ENCODE results near the gene CD72.
A peak's percentile ranks its signal among the peaks of the same experiment; 100 is the strongest.
"Not testable (repeated sequence)": the region's sequence is repeated elsewhere in the genome, so short reads cannot be mapped to it uniquely, and the experiment has no call there.

CD72 gene

GRCh38 chr9:35583521-35583920 is 34.7 kb downstream of the CD72 start:
- DNase-seq: not testable (repeated sequence)

DNA sequence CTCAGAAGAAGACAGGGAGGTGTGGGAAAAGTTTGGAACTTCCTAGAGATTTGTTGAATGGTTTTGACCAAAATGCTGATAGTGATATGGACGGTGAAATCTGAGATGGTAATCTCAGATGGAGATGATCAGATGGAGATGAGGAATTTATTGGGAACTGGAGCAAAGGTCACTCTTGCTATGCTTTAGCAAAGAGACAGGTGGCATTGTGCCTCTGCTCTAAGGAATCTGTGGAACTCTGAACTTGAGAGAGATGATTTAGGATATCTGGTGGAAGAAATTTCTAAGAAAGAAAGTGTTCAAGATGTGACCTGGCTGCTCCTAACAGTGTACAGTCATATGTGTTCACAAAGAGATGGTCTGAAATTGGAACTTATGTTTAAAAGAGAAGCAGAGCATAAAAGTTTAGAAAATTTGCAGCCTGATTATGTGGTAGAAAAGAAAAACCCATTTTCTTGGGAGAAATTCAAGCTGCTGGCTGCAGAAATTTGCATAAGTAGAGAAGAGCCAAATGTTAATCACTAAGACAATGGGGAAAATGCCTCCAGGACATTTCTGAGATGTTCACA is 38.5 kb downstream of the CD72 start:
- not testable (repeated sequence) for DNase-seq

GRCh38 chr9:35579130-35579529 is 39.1 kb downstream of the CD72 start:
- peak; percentile 54 for DNase-seq

DNA sequence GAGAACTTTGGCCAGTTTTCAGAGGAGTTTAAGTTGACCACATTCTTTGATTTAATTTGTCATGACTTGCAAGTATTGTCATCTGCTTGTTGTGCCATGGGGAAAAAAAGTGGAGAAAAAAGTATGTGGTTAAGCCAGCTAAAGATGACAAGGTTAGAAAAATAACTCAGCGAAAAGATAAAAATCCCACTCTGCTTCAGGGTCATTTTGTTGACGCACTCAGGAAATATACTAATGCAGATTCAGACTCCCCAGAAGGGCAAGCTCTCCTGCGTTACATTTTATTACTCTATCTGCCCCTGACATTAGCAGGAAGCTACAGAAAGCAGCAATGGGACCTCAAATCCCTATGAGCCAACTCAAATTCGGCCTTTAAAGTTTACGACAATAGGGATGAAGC is 40.7 kb downstream of the CD72 start:
- DNase-seq: no peak

DNA sequence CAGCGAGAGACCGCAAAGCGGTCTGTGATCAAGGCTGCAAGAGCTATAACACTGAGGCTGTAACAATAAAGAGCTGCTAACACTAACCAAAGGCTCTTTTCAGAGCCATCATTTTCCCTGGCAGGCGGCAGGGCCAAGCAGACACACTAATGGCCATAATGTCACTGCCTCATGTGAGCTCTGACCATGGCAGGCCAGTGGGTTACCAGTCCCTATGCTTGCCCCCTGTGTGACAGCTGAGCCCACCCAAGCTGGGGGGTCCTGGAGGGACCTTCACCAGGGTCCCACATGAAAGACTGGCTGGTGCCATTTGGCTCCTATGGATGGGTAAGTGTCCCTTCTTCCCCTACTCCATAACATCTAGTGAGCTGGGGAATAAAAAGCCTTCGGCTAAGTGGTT is 42.7 kb downstream of the CD72 start:
- DNase-seq: no peak

DNA sequence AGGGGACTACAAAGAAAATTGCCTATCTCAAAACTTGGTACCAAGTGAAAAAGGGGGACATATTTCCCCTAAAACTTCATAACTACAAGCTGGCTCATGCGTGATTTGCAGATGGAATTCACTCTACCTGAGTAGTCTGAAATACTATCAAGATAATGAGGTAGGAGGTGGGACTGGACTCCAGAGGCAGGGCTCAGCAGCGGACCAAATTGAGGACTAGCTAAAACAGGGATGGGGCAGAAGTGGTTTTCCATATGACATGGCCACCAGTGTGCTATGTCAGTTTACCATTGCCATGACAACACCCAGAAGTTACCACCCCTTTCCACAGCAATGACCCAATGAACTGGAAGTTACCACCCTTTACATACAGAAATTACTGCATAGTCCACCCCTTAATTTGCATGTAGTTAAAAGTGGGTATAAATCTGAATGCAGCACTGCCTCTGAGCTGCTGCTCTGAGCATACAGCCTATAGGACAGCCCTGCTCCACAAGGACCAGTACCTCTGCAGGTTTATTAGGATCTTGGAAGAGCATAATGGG is 43.6 kb downstream of the CD72 start:
- no peak for DNase-seq

GRCh38 chr9:35570709-35571504 is 47.3 kb downstream of the CD72 start:
- peak; percentile 68 for DNase-seq

DNA sequence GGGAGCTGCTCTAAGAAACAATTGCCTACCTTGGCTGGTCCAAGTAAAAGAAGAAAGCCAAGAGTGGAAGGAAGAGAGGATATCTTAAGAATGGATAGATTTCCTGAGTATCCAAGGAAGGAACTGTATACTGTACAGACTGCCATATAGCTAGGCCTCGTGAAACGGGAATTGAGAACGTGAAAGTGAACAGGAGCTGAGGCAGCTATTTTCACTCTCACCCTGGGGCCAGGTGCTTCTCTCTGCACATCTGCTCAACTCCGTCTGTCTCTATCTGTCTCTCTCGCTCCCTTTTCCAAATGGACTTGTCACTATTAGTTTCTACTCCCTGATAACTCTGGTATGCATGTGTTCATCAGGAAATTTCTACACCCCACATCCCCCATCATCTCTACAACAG is 49.0 kb downstream of the CD72 start:
- DNase-seq: no peak

- DNase-seq: no peak
Observed at GRCh38 chr9:35568196-35568595, 50.0 kb downstream of the CD72 start.

DNA sequence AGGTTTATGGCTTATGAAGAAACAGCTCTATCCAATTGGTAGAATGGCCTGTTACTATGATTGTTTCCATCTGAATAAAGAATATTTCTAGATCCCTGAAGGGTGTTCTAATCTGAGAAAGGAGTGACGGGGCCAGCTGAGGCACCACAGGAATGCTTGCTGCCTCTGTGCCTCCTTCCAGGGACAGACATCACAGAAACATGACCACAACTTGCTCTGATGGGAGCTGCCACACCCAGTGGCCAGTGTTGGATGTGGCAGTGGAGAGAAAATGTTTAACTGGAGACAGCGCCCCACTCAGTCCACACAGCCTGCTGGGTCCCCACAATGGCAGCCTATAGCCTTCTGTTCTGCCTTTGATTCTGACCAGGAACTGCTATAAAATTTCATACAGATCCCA is 51.8 kb downstream of the CD72 start:
- DNase-seq: no peak

GRCh38 chr9:35564658-35565061 is 53.6 kb downstream of the CD72 start:
- DNase-seq: no peak

- no peak for DNase-seq
Observed at GRCh38 chr9:35563791-35564197, 54.4 kb downstream of the CD72 start.

- DNase-seq: no peak
Observed at GRCh38 chr9:35562895-35563780, 55.1 kb downstream of the CD72 start.

- DNase-seq: no peak
Observed at GRCh38 chr9:35561468-35562261, 56.5 kb downstream of the CD72 start.

- no peak for DNase-seq
Observed at GRCh38 chr9:35560625-35561337, 57.4 kb downstream of the CD72 start.

Data from stimulated activated CD4-positive, alpha-beta T cell treated with anti-CD3 and anti-CD28 coated beads, Interleukin-15, amount 100 ng/mL, for 24 hours (primary cell).